ENCODE measurements around the gene NEK11. TPM values are rescaled to one million over a fixed set of nuclear protein-coding genes. Genes with fewer than 3 reads are reported as not detected.

The NEK11 gene
- total and polyA plus RNA-seq, 10 donors: 0.77 to 5.9 (median 3.4) TPM

DNA sequence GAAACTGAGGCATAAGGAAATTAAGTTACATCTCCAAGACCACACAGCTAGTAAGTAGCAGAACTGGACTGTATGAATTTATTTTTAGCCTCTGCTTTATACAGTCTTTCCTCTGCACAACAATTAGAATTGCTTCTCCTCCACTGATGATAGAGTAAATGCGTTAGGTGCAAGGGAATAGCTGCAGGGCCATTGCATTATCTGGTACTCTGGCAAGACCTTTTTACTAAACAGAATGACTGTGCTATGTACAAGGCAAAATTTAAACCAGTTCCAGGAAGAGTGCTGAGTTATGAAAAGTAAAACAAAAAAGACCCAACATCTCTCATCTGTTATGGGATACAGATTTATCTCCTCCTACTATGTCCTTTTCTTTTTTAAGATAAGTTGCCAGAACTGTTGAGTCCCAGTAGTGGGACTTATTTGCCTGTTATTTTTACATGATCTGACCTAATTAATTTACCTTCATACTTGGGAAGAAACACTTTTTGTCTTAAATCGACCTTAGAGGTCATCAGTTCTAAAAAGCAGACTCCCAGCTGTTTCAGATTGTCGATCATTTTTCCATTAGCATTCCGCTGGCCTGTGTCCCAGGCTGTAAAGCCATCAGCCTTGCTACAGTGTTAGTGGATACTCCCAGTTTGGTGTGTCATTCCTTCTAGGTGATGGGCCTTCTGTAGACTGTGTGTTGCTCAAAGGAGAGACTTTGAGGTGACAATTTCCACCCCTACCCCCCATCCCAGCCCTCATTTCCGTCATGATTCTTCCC, 207.4 kb downstream of the NEK11 start:
- intact Hi-C loops (cut with DNase I; ENCODE audit: low total_unique reads): no loop called here
- WGBS, 5 donors: 74 to 89% (median 80%) methylated on average over 5 of the region's 5 CpGs
- DNase-seq: no peak
- Histone ChIP-seq H3K27ac (no peak overlapping the region), H3K36me3 (no peaks in the 10 kb centered on the region), H3K4me3 (no peak overlapping the region), H3K27me3 (replicated peaks in 1 of 7) (no peaks in the 10 kb centered on the region), H3K9me3 (no peaks in the 10 kb centered on the region), H3K4me1 (no peaks in the 10 kb centered on the region)
- TF ChIP-seq POLR2AphosphoS5 (IDR thresholded peaks at IDR 0.05) (no peak), POLR2A (IDR thresholded peaks at IDR 0.05) (no peak)
- TF ChIP-seq, protein P1, sequence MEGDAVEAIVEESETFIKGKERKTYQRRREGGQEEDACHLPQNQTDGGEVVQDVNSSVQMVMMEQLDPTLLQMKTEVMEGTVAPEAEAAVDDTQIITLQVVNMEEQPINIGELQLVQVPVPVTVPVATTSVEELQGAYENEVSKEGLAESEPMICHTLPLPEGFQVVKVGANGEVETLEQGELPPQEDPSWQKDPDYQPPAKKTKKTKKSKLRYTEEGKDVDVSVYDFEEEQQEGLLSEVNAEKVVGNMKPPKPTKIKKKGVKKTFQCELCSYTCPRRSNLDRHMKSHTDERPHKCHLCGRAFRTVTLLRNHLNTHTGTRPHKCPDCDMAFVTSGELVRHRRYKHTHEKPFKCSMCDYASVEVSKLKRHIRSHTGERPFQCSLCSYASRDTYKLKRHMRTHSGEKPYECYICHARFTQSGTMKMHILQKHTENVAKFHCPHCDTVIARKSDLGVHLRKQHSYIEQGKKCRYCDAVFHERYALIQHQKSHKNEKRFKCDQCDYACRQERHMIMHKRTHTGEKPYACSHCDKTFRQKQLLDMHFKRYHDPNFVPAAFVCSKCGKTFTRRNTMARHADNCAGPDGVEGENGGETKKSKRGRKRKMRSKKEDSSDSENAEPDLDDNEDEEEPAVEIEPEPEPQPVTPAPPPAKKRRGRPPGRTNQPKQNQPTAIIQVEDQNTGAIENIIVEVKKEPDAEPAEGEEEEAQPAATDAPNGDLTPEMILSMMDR (IDR thresholded peaks at IDR 0.05 in 8 of 11, conservative IDR thresholded peaks at IDR 0.05 in 3 of 11): no peak

GRCh38 chr3:131236421-131236820, 209.7 kb downstream of the NEK11 start:
- no peak for DNase-seq
- no peaks in the 10 kb centered on the region for H3K9me3 ChIP-seq
- no peaks in the 10 kb centered on the region for H3K27me3 ChIP-seq (replicated peaks in 1 of 7)
- H3K27ac ChIP-seq: no peak overlapping the region
- TF ChIP-seq POLR2AphosphoS5 (IDR thresholded peaks at IDR 0.05) (no peak), POLR2A (IDR thresholded peaks at IDR 0.05) (no peak)
- TF ChIP-seq, protein P1 (IDR thresholded peaks at IDR 0.05 in 8 of 11, conservative IDR thresholded peaks at IDR 0.05 in 3 of 11): no peak
- H3K36me3 ChIP-seq: no peaks in the 10 kb centered on the region
- WGBS, 5 donors: 84 to 94% (median 87%) methylated on average over 6 of the region's 6 CpGs
- intact Hi-C loops (cut with DNase I; ENCODE audit: low total_unique reads): no loop called here
- no peaks in the 10 kb centered on the region for H3K4me1 ChIP-seq
- H3K4me3 ChIP-seq: no peak overlapping the region

DNA sequence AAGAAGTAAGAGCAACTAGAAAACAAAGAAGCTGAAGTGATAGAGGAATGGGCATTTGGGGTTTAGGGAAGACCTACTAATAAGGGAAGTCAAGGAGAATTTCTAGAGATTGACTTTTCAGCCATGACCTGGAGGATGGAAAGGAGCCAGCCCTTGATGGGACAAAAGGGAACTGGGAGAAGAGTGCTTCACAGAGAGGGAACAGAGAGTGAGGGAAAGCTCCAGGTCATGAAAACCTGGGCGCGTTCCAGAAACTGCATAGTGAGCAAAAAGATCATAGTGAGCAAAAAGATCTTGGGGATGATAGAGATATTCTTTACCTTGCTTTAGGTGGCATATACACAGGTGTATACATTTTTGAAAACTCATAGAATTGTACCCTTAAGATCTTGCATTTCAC, 211.8 kb downstream of the NEK11 start:
- Histone ChIP-seq H3K4me1 (no peaks in the 10 kb centered on the region), H3K27me3 (replicated peaks in 1 of 7) (no peaks in the 10 kb centered on the region), H3K36me3 (no peaks in the 10 kb centered on the region), H3K9me3 (no peaks in the 10 kb centered on the region), H3K27ac (no peak overlapping the region), H3K4me3 (no peak overlapping the region)
- intact Hi-C loops (cut with DNase I; ENCODE audit: low total_unique reads): no loop called here
- 88 to 98% (median 94%) methylated on average over 2 of the region's 2 CpGs for WGBS, 5 donors
- no peak for DNase-seq
- no peak for TF ChIP-seq POLR2A (IDR thresholded peaks at IDR 0.05)
- TF ChIP-seq, protein P1 (IDR thresholded peaks at IDR 0.05 in 8 of 11, conservative IDR thresholded peaks at IDR 0.05 in 3 of 11): no peak
- no peak for TF ChIP-seq POLR2AphosphoS5 (IDR thresholded peaks at IDR 0.05)

GRCh38 chr3:131239267-131239666, 212.6 kb downstream of the NEK11 start:
- Histone ChIP-seq H3K9me3 (no peaks in the 10 kb centered on the region), H3K27ac (no peak overlapping the region), H3K27me3 (replicated peaks in 1 of 7) (no peaks in the 10 kb centered on the region), H3K4me3 (no peak overlapping the region), H3K4me1 (no peaks in the 10 kb centered on the region), H3K36me3 (no peaks in the 10 kb centered on the region)
- no peak for DNase-seq
- intact Hi-C loops (cut with DNase I; ENCODE audit: low total_unique reads): no loop called here
- 79 to 92% (median 88%) methylated on average over 3 of the region's 3 CpGs for WGBS, 5 donors
- no peak for TF ChIP-seq POLR2AphosphoS5 (IDR thresholded peaks at IDR 0.05)
- TF ChIP-seq, protein P1 (IDR thresholded peaks at IDR 0.05 in 8 of 11, conservative IDR thresholded peaks at IDR 0.05 in 3 of 11): no peak
- no peak for TF ChIP-seq POLR2A (IDR thresholded peaks at IDR 0.05)
